ENCODE measurements around the gene HOXD12. TPM values are rescaled to one million over a fixed set of nuclear protein-coding genes. Genes with fewer than 3 reads are reported as not detected.

HOXD12 gene
- total and polyA plus RNA-seq, 12 donors, result not detected

- ATAC-seq, result peak in 3 of 8 donors; percentile 19 to 32 (median 28)
- H3K4me1 ChIP-seq, result peaks cover 0 to 44% (median 11%) of the 10 kb centered on the region in 9 donors
- H3K27ac ChIP-seq, result peak within 1 kb of the TSS in 7 of 10 donors; percentile 5 to 80 (median 38)
- H3K36me3 ChIP-seq, result no peaks in the 10 kb centered on the region
- intact Hi-C loops (cut with DNase I), result loop anchor here (2.0 to 10.0 kb wide), 9 partner anchors 423 to 1018 kb away; no protein-coding TSS in a partner anchor
- no peaks in the 10 kb centered on the region for H3K9me3 ChIP-seq
- peaks cover 58 to 99% (median 97%) of the 10 kb centered on the region in 7 donors for H3K27me3 ChIP-seq
- H3K4me3 ChIP-seq, result peak within 1 kb of the TSS in 9 of 10 donors; percentile 20 to 51 (median 39)
- WGBS, 2 donors, result 2 to 3% methylated on average over 64 of the region's 64 CpGs
- DNase-seq, result peak in 1 of 2 donors; percentile 43
- no peak for TF ChIP-seq CTCF (IDR thresholded peaks at IDR 0.05)
Measured at GRCh38 chr2:176128982-176129796, 29.6 kb downstream of the HOXD12 start, which contains the start of gene HOXD8. Gene HOXD8, plus strand, starts transcription at chr2:176129705. Its CDS starts 662 bp downstream, at chr2:176130367.

DNA sequence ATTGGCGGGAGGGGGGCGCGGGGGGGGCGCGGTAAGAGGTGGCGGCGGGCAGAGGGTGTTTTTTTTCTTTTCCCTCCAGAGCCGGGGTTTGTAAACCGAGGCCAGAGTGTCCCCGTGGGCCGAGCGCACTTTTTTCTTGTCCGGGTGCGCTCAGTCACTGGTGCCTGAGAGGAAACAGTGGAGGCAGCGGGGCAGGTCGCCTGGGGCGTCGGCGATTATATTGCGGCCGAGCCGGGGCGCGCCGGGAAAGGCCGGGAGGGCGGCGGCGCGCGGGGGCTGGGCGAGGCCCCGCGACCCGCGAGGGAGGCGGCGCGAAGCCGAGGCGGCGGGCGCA is 30.2 kb downstream of the HOXD12 start:
- Histone ChIP-seq H3K4me1 (peaks cover 0 to 44% (median 11%) of the 10 kb centered on the region in 9 donors), H3K4me3 (peak overlapping the region in 9 of 10 donors; percentile 19 to 51 (median 39)), H3K9me3 (no peaks in the 10 kb centered on the region), H3K27ac (peak overlapping the region in 4 of 10 donors; percentile 20 to 80 (median 58)), H3K27me3 (peaks cover 52 to 99% (median 97%) of the 10 kb centered on the region in 7 donors), H3K36me3 (no peaks in the 10 kb centered on the region)
- no peak for TF ChIP-seq CTCF (IDR thresholded peaks at IDR 0.05)
- DNase-seq, result no peak
- 1 to 2% methylated on average over 28 to 43 of the region's 43 CpGs for WGBS, 2 donors
- intact Hi-C loops (cut with DNase I), result loop anchor here (2.0 to 10.0 kb wide), 10 partner anchors 323 to 1018 kb away; no protein-coding TSS in a partner anchor
- peak in 1 of 8 donors; percentile 53 for ATAC-seq

- peak in 3 of 8 donors; percentile 28 to 61 (median 38) for ATAC-seq
Measured at GRCh38 chr2:176130147-176130956, 30.8 kb downstream of the HOXD12 start.

More at GRCh38 chr2:176130147-176130956, 30.8 kb downstream of the HOXD12 start:
- peaks cover 46 to 99% (median 97%) of the 10 kb centered on the region in 7 donors for H3K27me3 ChIP-seq
- intact Hi-C loops (cut with DNase I), result loop anchor here in 2 of 10 donors (5.0 to 10.0 kb wide), 2 partner anchors 322 to 684 kb away; no protein-coding TSS in a partner anchor
- WGBS, 2 donors, result 1 to 2% methylated on average over 89 to 100 of the region's 100 CpGs
- no peaks in the 10 kb centered on the region for H3K36me3 ChIP-seq
- peak overlapping the region in 7 of 10 donors; percentile 5 to 80 (median 38) for H3K27ac ChIP-seq
- no peaks in the 10 kb centered on the region for H3K9me3 ChIP-seq
- TF ChIP-seq CTCF (IDR thresholded peaks at IDR 0.05), result no peak
- no peak for DNase-seq
- peak overlapping the region in 9 of 10 donors; percentile 20 to 51 (median 38) for H3K4me3 ChIP-seq
- peaks cover 0 to 44% (median 11%) of the 10 kb centered on the region in 9 donors for H3K4me1 ChIP-seq

Measured in heart right ventricle (tissue), 16 donors.